Neural progenitor cell (in vitro differentiated cells): ENCODE results near the gene TGIF2. TPM values are rescaled to one million over a fixed set of nuclear protein-coding genes. Genes with fewer than 3 reads are reported as not detected.

Source experiments
- DNase-seq: peaks from one replicate; pipeline ENCODE4 v3.0.0-alpha.2; 2016; ENCODE audit warnings: low spot score
- H2AFZ ChIP-seq: fragments of 200-600 bp; sonication (generic); replicated peaks from 2 replicates; pipeline ENCODE4 v1.6.1; 2016; ENCODE audit warnings: antibody characterized with exemption
- H3F3A ChIP-seq: fragments of 200-600 bp; sonication (generic); 2 replicates; pipeline ENCODE4 v1.6.1; 2016; ENCODE audit warnings: antibody characterized with exemption, low read depth
- H3K27ac ChIP-seq: fragments of 200-600 bp; sonication (generic); 2 replicates; pipeline ENCODE4 v1.5.1; 2016; ENCODE audit warnings: mild to moderate bottlenecking
- H3K27me3 ChIP-seq: fragments of 200-600 bp; sonication (generic); 2 replicates; pipeline ENCODE4 v1.6.1; 2016; ENCODE audit warnings: mild to moderate bottlenecking, moderate library complexity
- H3K36me3 ChIP-seq: fragments of 200-600 bp; sonication (generic); 2 replicates; pipeline ENCODE4 v1.5.1; 2016
- H3K4me1 ChIP-seq: fragments of 200-600 bp; sonication (generic); 2 replicates; pipeline ENCODE4 v1.6.1; 2016; ENCODE audit warnings: mixed run types
- H3K4me2 ChIP-seq: fragments of 200-600 bp; sonication (generic); 2 replicates; pipeline ENCODE4 v1.6.1; 2016
- H3K4me3 ChIP-seq: fragments of 200-600 bp; sonication (generic); 2 replicates; pipeline ENCODE4 v1.5.1; 2016
- H3K79me2 ChIP-seq: fragments of 200-600 bp; sonication (generic); 2 replicates; pipeline ENCODE4 v1.6.1; 2016; ENCODE audit warnings: low read depth
- H3K9ac ChIP-seq: fragments of 200-600 bp; sonication (generic); 2 replicates; pipeline ENCODE4 v1.6.1; 2016
- H3K9me3 ChIP-seq: fragments of 200-600 bp; sonication (generic); 2 replicates; pipeline ENCODE4 v1.5.1; 2016; ENCODE audit warnings: low read depth
- H4K20me1 ChIP-seq: fragments of 200-600 bp; sonication (generic); 2 replicates; pipeline ENCODE4 v1.6.1; 2016; ENCODE audit warnings: low read depth
- H3K27ac Mint-ChIP-seq: 3 replicates; pipeline ENCODE4 v1.8.0; 2021; ENCODE audit warnings: mixed read lengths
- H3K27me3 Mint-ChIP-seq: 2 replicates; pipeline ENCODE4 v1.8.0; 2022; ENCODE audit warnings: low read depth, mild to moderate bottlenecking, inconsistent platforms, moderate library complexity, mixed read lengths; ENCODE audit not compliant: insufficient read depth
- H3K36me3 Mint-ChIP-seq: 3 replicates; pipeline ENCODE4 v1.8.0; 2021; ENCODE audit warnings: mixed read lengths
- H3K4me1 Mint-ChIP-seq: 3 replicates; pipeline ENCODE4 v1.8.0; 2021; ENCODE audit warnings: mixed read lengths
- H3K4me3 Mint-ChIP-seq: 3 replicates; pipeline ENCODE4 v1.8.0; 2021; ENCODE audit warnings: mild to moderate bottlenecking, moderate library complexity, mixed read lengths
- H3K9me3 Mint-ChIP-seq: 3 replicates; pipeline ENCODE4 v1.8.0; 2020; ENCODE audit warnings: mixed read lengths
- CTCF ChIP-seq: fragments of 200-600 bp; sonication (generic); IDR thresholded peaks from 2 replicates; pipeline ENCODE4 v1.5.1; 2017; ENCODE audit warnings: antibody characterized with exemption, mild to moderate bottlenecking
- EZH2 ChIP-seq: fragments of 200-600 bp; sonication (generic); IDR thresholded peaks from 2 replicates; pipeline ENCODE4 v1.6.1; 2017; ENCODE audit warnings: antibody characterized with exemption, mild to moderate bottlenecking, moderate library complexity
- EZH2phosphoT487 ChIP-seq: fragments of 200-600 bp; sonication (generic); IDR thresholded peaks from 2 replicates; pipeline ENCODE4 v1.6.1; 2017; ENCODE audit warnings: antibody characterized with exemption
- total RNA-seq: library from RNA; depleted of rRNA; stranded (reverse); fragments of >200 nt; gene quantifications from 2 replicates; pipeline ENCODE4 v1.2.3, GENCODE V29; 2015; ENCODE audit warnings: low replicate concordance

The TGIF2 gene
- total RNA-seq, 1 donor from 2014 or later = 67.1 TPM

GRCh38 chr20:36542516-36543183 lies 30.7 kb upstream of the TGIF2 start:
- DNase-seq = no peak
- no peaks in the 10 kb centered on the region for H3K9me3 Mint-ChIP-seq
- peaks cover 5% of the 10 kb centered on the region for H3K27me3 Mint-ChIP-seq
- peaks cover 28% of the 10 kb centered on the region for H3K4me1 Mint-ChIP-seq
- peaks cover 26% of the 10 kb centered on the region for H3K4me1 ChIP-seq
- H3K36me3 ChIP-seq = no peaks in the 10 kb centered on the region
- H3K27ac Mint-ChIP-seq = no peak overlapping the region
- no peaks in the 10 kb centered on the region for H3K9me3 ChIP-seq
- peaks cover 10% of the 10 kb centered on the region for H3F3A ChIP-seq
- H3K36me3 Mint-ChIP-seq = no peaks in the 10 kb centered on the region
- H3K4me2 ChIP-seq = peak overlapping the region; percentile 88
- no peaks in the 10 kb centered on the region for H3K27me3 ChIP-seq
- peak overlapping the region; percentile 65 for H3K4me3 ChIP-seq
- H2AFZ ChIP-seq = no peak overlapping the region
- no peak overlapping the region for H3K27ac ChIP-seq
- peak overlapping the region; percentile 74 for H3K4me3 Mint-ChIP-seq
- no peak overlapping the region for H3K9ac ChIP-seq
- H3K79me2 ChIP-seq = peaks cover 15% of the 10 kb centered on the region
- TF ChIP-seq EZH2phosphoT487 (no peak), EZH2 (no peak), CTCF (no peak)
- H4K20me1 ChIP-seq = peaks cover 37% of the 10 kb centered on the region

- Histone ChIP-seq H3K36me3 (no peaks in the 10 kb centered on the region), H3K79me2 (peaks cover 15% of the 10 kb centered on the region), H3K9me3 (no peaks in the 10 kb centered on the region), H3F3A (peaks cover 10% of the 10 kb centered on the region), H2AFZ (no peak overlapping the region), H3K9ac (no peak overlapping the region), H3K27ac (no peak overlapping the region), H3K4me2 (peak overlapping the region; percentile 88), H4K20me1 (peaks cover 42% of the 10 kb centered on the region), H3K4me3 (no peak overlapping the region), H3K4me1 (peaks cover 26% of the 10 kb centered on the region), H3K27me3 (no peaks in the 10 kb centered on the region)
- peak overlapping the region; percentile 1 for H3K27ac Mint-ChIP-seq
- no peak for DNase-seq
- H3K4me1 Mint-ChIP-seq = peaks cover 28% of the 10 kb centered on the region
- H3K9me3 Mint-ChIP-seq = no peaks in the 10 kb centered on the region
- no peak for TF ChIP-seq EZH2phosphoT487
- TF ChIP-seq EZH2 = no peak
- TF ChIP-seq CTCF = no peak
- no peaks in the 10 kb centered on the region for H3K36me3 Mint-ChIP-seq
- H3K27me3 Mint-ChIP-seq = peaks cover 5% of the 10 kb centered on the region
- peak overlapping the region; percentile 22 for H3K4me3 Mint-ChIP-seq
These were observed 29.9 kb upstream of the TGIF2 start for GRCh38 chr20:36543184-36544133.

- Histone ChIP-seq H2AFZ (no peak overlapping the region), H4K20me1 (peaks cover 42% of the 10 kb centered on the region)
- H3K4me1 Mint-ChIP-seq = peaks cover 26% of the 10 kb centered on the region
These were observed 29.0 kb upstream of the TGIF2 start for GRCh38 chr20:36544134-36545018.

More at GRCh38 chr20:36544134-36545018, 29.0 kb upstream of the TGIF2 start:
- H3K36me3 ChIP-seq = no peaks in the 10 kb centered on the region
- TF ChIP-seq EZH2phosphoT487 (no peak), EZH2 (no peak), CTCF (no peak)
- peaks cover 10% of the 10 kb centered on the region for H3F3A ChIP-seq
- H3K4me3 Mint-ChIP-seq = no peak overlapping the region
- H3K36me3 Mint-ChIP-seq = no peaks in the 10 kb centered on the region
- H3K9me3 ChIP-seq = no peaks in the 10 kb centered on the region
- no peak overlapping the region for H3K9ac ChIP-seq
- DNase-seq = no peak
- H3K27ac Mint-ChIP-seq = no peak overlapping the region
- H3K27ac ChIP-seq = no peak overlapping the region
- H3K4me1 ChIP-seq = peaks cover 26% of the 10 kb centered on the region
- no peak overlapping the region for H3K4me2 ChIP-seq
- no peaks in the 10 kb centered on the region for H3K27me3 ChIP-seq
- H3K4me3 ChIP-seq = no peak overlapping the region
- H3K27me3 Mint-ChIP-seq = peaks cover 6% of the 10 kb centered on the region
- H3K79me2 ChIP-seq = peaks cover 15% of the 10 kb centered on the region
- H3K9me3 Mint-ChIP-seq = no peaks in the 10 kb centered on the region
